IMR-90 (cell line): ENCODE results near the gene TCF3. TPM values are rescaled to one million over a fixed set of nuclear protein-coding genes. Genes with fewer than 3 reads are reported as not detected.

Experiments used
- ATAC-seq: fragments of 200-7000 bp; cut with Tn5 transposase; 2 replicates; pipeline ENCODE4 v1.9.1; 2020; ENCODE audit warnings: low read depth, mild to moderate bottlenecking, moderate library complexity
- Bru-seq: library from RNA; stranded (reverse); fragments of 400-500 nt; gene quantifications from one replicate; lab custom pipeline; 2021; lab: Mats Ljungman, UMichigan
- BruChase-seq, 2 experiments: library from RNA; stranded (reverse); fragments of 400-500 nt; gene quantifications; one replicate each; lab custom pipeline; 2021; lab: Mats Ljungman, UMichigan
- BruUV-seq: library from RNA; stranded (reverse); fragments of 400-500 nt; replicated peaks from 2 replicates; lab custom pipeline; 2021; lab: Mats Ljungman, UMichigan
- CTCF ChIA-PET: fragments of 300-600 bp; formaldehyde crosslinking; extraction: SDS; loops from one replicate; lab custom pipeline; 2021; ENCODE audit warnings: antibody characterized with exemption; lab: Yijun Ruan, JAX
- POLR2A ChIA-PET: fragments of 300-600 bp; sonication (Branson Sonifier 250); formaldehyde crosslinking; loops from one replicate; lab custom pipeline; 2022; ENCODE audit warnings: antibody characterized with exemption; ENCODE audit not compliant: unreplicated experiment; lab: Charles Lee
- DNase-seq: peaks from one replicate; pipeline ENCODE4 v3.0.0; 2013
- H2AFZ ChIP-seq: replicated peaks from 2 replicates; pipeline ENCODE3; 2013; ENCODE audit warnings: low read length, mild to moderate bottlenecking; ENCODE audit not compliant: poor library complexity
- H2AK5ac ChIP-seq: 2 replicates; pipeline ENCODE4 v1.6.1; 2013; ENCODE audit warnings: low read depth, low read length, inconsistent platforms
- H2AK9ac ChIP-seq: replicated peaks from 2 replicates; pipeline ENCODE3; 2013; ENCODE audit warnings: mild to moderate bottlenecking, low read depth, low read length, moderate library complexity; ENCODE audit not compliant: poor library complexity
- H2BK120ac ChIP-seq: 2 replicates; pipeline ENCODE4 v1.6.1; 2013; ENCODE audit warnings: low read depth, low read length, inconsistent platforms
- H2BK15ac ChIP-seq: 3 replicates; pipeline ENCODE4 v1.6.1; 2013; ENCODE audit warnings: low read depth, low read length, inconsistent platforms
- H2BK20ac ChIP-seq: 2 replicates; pipeline ENCODE4 v1.6.1; 2013; ENCODE audit warnings: low read depth, mild to moderate bottlenecking, inconsistent platforms, low read length, moderate library complexity
- H2BK5ac ChIP-seq: 2 replicates; pipeline ENCODE4 v1.6.1; 2013; ENCODE audit warnings: mild to moderate bottlenecking, low read depth, low read length, inconsistent platforms; ENCODE audit not compliant: poor library complexity, severe bottlenecking
- H3K14ac ChIP-seq: replicated peaks from 2 replicates; pipeline ENCODE4 v1.6.1; 2013; ENCODE audit warnings: low read depth, low read length, inconsistent platforms
- H3K18ac ChIP-seq: 2 replicates; pipeline ENCODE4 v1.6.1; 2013; ENCODE audit warnings: low read depth, low read length, control low read depth
- H3K23ac ChIP-seq: 2 replicates; pipeline ENCODE4 v1.6.1; 2013; ENCODE audit warnings: low read depth, low read length, inconsistent platforms
- H3K27ac ChIP-seq: 2 replicates; pipeline ENCODE4 v1.5.1; 2013; ENCODE audit warnings: mild to moderate bottlenecking, control low read depth, low read length; ENCODE audit not compliant: insufficient read depth
- H3K27me3 ChIP-seq: 2 replicates; pipeline ENCODE4 v1.6.1; 2013; ENCODE audit warnings: low read length; ENCODE audit not compliant: control insufficient read depth, insufficient read depth
- H3K36me3 ChIP-seq: 2 replicates; pipeline ENCODE4 v1.6.1; 2013; ENCODE audit warnings: low read length, mixed read lengths; ENCODE audit not compliant: control insufficient read depth, insufficient read depth
- H3K4ac ChIP-seq: 2 replicates; pipeline ENCODE4 v1.6.1; 2013; ENCODE audit warnings: low read depth, low read length, inconsistent platforms
- H3K4me1 ChIP-seq: 2 replicates; pipeline ENCODE4 v1.6.1; 2013; ENCODE audit warnings: low read length, mixed read lengths; ENCODE audit not compliant: control insufficient read depth, insufficient read depth
- H3K4me2 ChIP-seq: 2 replicates; pipeline ENCODE4 v1.6.1; 2013; ENCODE audit warnings: low read depth, mild to moderate bottlenecking, control low read depth, low read length, moderate library complexity
- H3K4me3 ChIP-seq: 2 replicates; pipeline ENCODE4 v1.5.1; 2013; ENCODE audit warnings: low read depth, mild to moderate bottlenecking, control low read depth, low read length, moderate library complexity; ENCODE audit not compliant: insufficient read depth
- H3K56ac ChIP-seq: 2 replicates; pipeline ENCODE4 v1.6.1; 2013; ENCODE audit warnings: low read length, inconsistent platforms; ENCODE audit not compliant: insufficient read depth; ENCODE audit errors: extremely low read depth
- H3K79me1 ChIP-seq, 2 experiments: 2 replicates each; pipeline ENCODE4 v1.6.1; 2013; ENCODE audit warnings: low read length in 2 of 2, inconsistent platforms in 1 of 2, low read depth in 1 of 2
- H3K9ac ChIP-seq: 2 replicates; pipeline ENCODE4 v1.6.1; 2013; ENCODE audit warnings: low read depth, low read length, control low read depth
- H3K9me1 ChIP-seq: 2 replicates; pipeline ENCODE4 v1.6.1; 2013; ENCODE audit warnings: low read length, inconsistent platforms; ENCODE audit not compliant: insufficient read depth
- H3K9me3 ChIP-seq: 2 replicates; pipeline ENCODE4 v1.6.1; 2013; ENCODE audit warnings: low read length; ENCODE audit not compliant: control insufficient read depth, insufficient read depth
- H4K20me1 ChIP-seq: 2 replicates; pipeline ENCODE4 v1.6.1; 2013; ENCODE audit warnings: low read length, inconsistent platforms; ENCODE audit not compliant: insufficient read depth
- H4K5ac ChIP-seq: 2 replicates; pipeline ENCODE4 v1.6.1; 2013; ENCODE audit warnings: mild to moderate bottlenecking, low read depth, low read length, control low read depth
- H4K8ac ChIP-seq, 2 experiments: 2 replicates each; pipeline ENCODE4 v1.6.1; 2013; ENCODE audit warnings: low read depth in 2 of 2, low read length in 2 of 2, control low read depth in 1 of 2, inconsistent platforms in 1 of 2
- H4K91ac ChIP-seq: 2 replicates; pipeline ENCODE4 v1.6.1; 2013; ENCODE audit warnings: low read depth, low read length, inconsistent platforms; ENCODE audit not compliant: insufficient read depth
- CEBPB ChIP-seq: IDR thresholded peaks from 2 replicates; pipeline ENCODE4 v1.6.1; 2012; ENCODE audit warnings: low read depth, low read length, improper control_type of control experiment
- FOS ChIP-seq: fragments of 150-350 bp; IDR thresholded peaks from 2 replicates; pipeline ENCODE4 v1.6.1; 2016; ENCODE audit warnings: low read depth, low read length
- MAFK ChIP-seq: IDR thresholded peaks from 2 replicates; pipeline ENCODE4 v1.6.1; 2012; ENCODE audit warnings: low read depth, low read length, improper control_type of control experiment
- MAZ ChIP-seq: IDR thresholded peaks from 2 replicates; pipeline ENCODE4 v1.6.1; 2012; ENCODE audit warnings: low read depth, mild to moderate bottlenecking, low read length, improper control_type of control experiment, moderate library complexity, borderline replicate concordance
- MXI1 ChIP-seq: IDR thresholded peaks from 2 replicates; pipeline ENCODE4 v1.6.1; 2012; ENCODE audit warnings: low read depth, mild to moderate bottlenecking, low read length, moderate library complexity, borderline replicate concordance
- NFE2L2 ChIP-seq: fragments of 150-350 bp; IDR thresholded peaks from 2 replicates; pipeline ENCODE4 v1.6.1; 2016; ENCODE audit warnings: low read depth, mild to moderate bottlenecking, low read length
- POLR2A ChIP-seq: IDR thresholded peaks from 2 replicates; pipeline ENCODE4 v1.6.1; 2012; ENCODE audit warnings: mild to moderate bottlenecking, low read depth, low read length
- RAD21 ChIP-seq: IDR thresholded peaks from 2 replicates; pipeline ENCODE4 v1.6.1; 2012; ENCODE audit warnings: low read length, improper control_type of control experiment
- RFX5 ChIP-seq: IDR thresholded peaks from 2 replicates; pipeline ENCODE4 v1.8.0; 2012; ENCODE audit warnings: low read depth, mild to moderate bottlenecking, low read length, moderate library complexity
- SMC3 ChIP-seq: fragments of 150-350 bp; IDR thresholded peaks from 2 replicates; pipeline ENCODE4 v1.6.1; 2016; ENCODE audit warnings: low read depth, mild to moderate bottlenecking, antibody characterized with exemption, low read length, moderate library complexity
- WGBS, 2 experiments: methylation state at CpG; one replicate each; pipeline versions ENCODE4 v1.1.5 to v1.1.7; 2013; ENCODE audit warnings: missing lambda C conversion rate in 2 of 2; ENCODE audit not compliant: insufficient read length in 1 of 2; ENCODE audit errors: extremely low coverage in 2 of 2; 5-methylcytosine and 5-hydroxymethylcytosine counted together
- dilution Hi-C: fragments of 300-500 bp; cut with HindIII; formaldehyde crosslinking; loops from one replicate; pipeline ENCODE4 v1.14.3; 2018; ENCODE audit warnings: low sequenced_read_pairs; ENCODE audit not compliant: unreplicated experiment
- in situ Hi-C: fragments of 300-500 bp; cut with MboI; formaldehyde crosslinking; loops from 3 replicates; pipeline ENCODE4 v1.14.3; 2019; ENCODE audit warnings: low sequenced_read_pairs, inconsistent platforms, mixed read lengths
- intact Hi-C: fragments of 100-400 bp; cut with micrococcal nuclease; formaldehyde crosslinking; loops from 2 replicates; pipeline ENCODE4 v1.10.0; 2022
- long read RNA-seq: library from polyadenylated mRNA; unstranded; transcript quantifications from one replicate; pipeline ENCODE4 v2.0.0, GENCODE V29; 2021; ENCODE audit not compliant: unreplicated experiment
- polyA plus RNA-seq, 3 experiments: library from polyadenylated mRNA; depleted of rRNA; stranded (reverse); fragments of >200 nt; gene quantifications; 2 replicates each; pipeline ENCODE4 v1.2.3, GENCODE V29; 2012; ENCODE audit warnings: low replicate concordance in 1 of 3
- total RNA-seq: library from RNA; depleted of rRNA; stranded (reverse); fragments of >200 nt; gene quantifications from 2 replicates; pipeline ENCODE4 v1.2.3, GENCODE V29; 2012; rRNA removed
- TF ChIP-seq, protein P1 (sequence below): fragments of 150-350 bp; IDR thresholded peaks from 2 replicates; pipeline ENCODE4 v1.6.1; 2016; ENCODE audit warnings: low read depth, mild to moderate bottlenecking, low read length, moderate library complexity, borderline replicate concordance
- TF ChIP-seq, protein P2 (sequence below): conservative IDR thresholded peaks from 2 replicates; pipeline ENCODE4 v1.5.1; 2012; ENCODE audit warnings: mild to moderate bottlenecking, low read depth, low read length, improper control_type of control experiment

Gene TCF3
- total RNA-seq (29.9 and 37.5 TPM in 2 replicates), polyA plus RNA-seq (2012; rRNA removed) (127 and 144 TPM in 2 replicates), Bru-seq, nascent RNA (percentile 72 among the genes with signal in this experiment), BruChase-seq, experiment 1, labeled RNA remaining after a 6-hour chase (percentile 86 among the genes with signal in this experiment), BruChase-seq, experiment 2, labeled RNA remaining after a 2-hour chase (percentile 80 among the genes with signal in this experiment)
- polyA plus RNA-seq (2012; cell fraction: cytosol; rRNA removed) = 84.8 and 172 TPM in 2 replicates
- polyA plus RNA-seq (2012; cell fraction: nucleus; rRNA removed; ENCODE audit: low replicate concordance) = 238 and 454 TPM in 2 replicates
- long read RNA-seq, partial matches to known transcripts = 32 of 68 reads
- long read RNA-seq, other reads (novel, unspliced or antisense) = 35 of 68 reads

- Histone ChIP-seq H3K4me1 (peaks cover 3% of the 10 kb centered on the region; the same call in 1 of the 2 replicates), H3K36me3 (peaks cover 17% of the 10 kb centered on the region; the same call in 1 of the 2 replicates), H3K23ac (peak within 1 kb of the TSS; percentile 100), H3K79me1 (peaks cover 19 to 34% of the 10 kb centered on the region in 2 experiments), H4K5ac (peak within 1 kb of the TSS; percentile 98), H2BK15ac (peak within 1 kb of the TSS; percentile 96; the same call in 1 of the 3 replicates), H4K8ac (peak within 1 kb of the TSS; percentile 85 to 100), H3K27ac (peak within 1 kb of the TSS; percentile 99), H3K27me3 (no peaks in the 10 kb centered on the region; the same call in 1 of the 2 replicates), H3K9me3 (no peaks in the 10 kb centered on the region), H4K91ac (peak within 1 kb of the TSS; percentile 100), H3K4ac (peak within 1 kb of the TSS; percentile 100), H2AK5ac (no peak within 1 kb of the TSS), H3K9me1 (no peaks in the 10 kb centered on the region), H3K4me2 (peak within 1 kb of the TSS; percentile 91), H2BK20ac (peak within 1 kb of the TSS; percentile 97), H2AK9ac (peak within 1 kb of the TSS; percentile 100), H3K18ac (peak within 1 kb of the TSS; percentile 98), H2BK5ac (peak within 1 kb of the TSS; percentile 100), H2BK120ac (peak within 1 kb of the TSS; percentile 100), H3K56ac (peak within 1 kb of the TSS; percentile 100), H4K20me1 (peaks cover 32% of the 10 kb centered on the region), H3K9ac (peak within 1 kb of the TSS; percentile 99), H3K14ac (peak within 1 kb of the TSS; percentile 98), H2AFZ (peak within 1 kb of the TSS; percentile 100), H3K4me3 (peak within 1 kb of the TSS; percentile 81)
- ATAC-seq = peak; percentile 97
- dilution Hi-C loops (no loop called here), in situ Hi-C loops (no loop called here), intact Hi-C loops (loop anchor here (1.0 kb wide), 1 partner anchor 86 kb away; no protein-coding TSS in a partner anchor)
- DNase-seq = peak; percentile 99
- no TSS peak for BruUV-seq
- ChIA-PET POLR2A (interaction anchor here (0.5 to 0.6 kb wide), 2 partner anchors 13 to 383 kb away, joined by 4 to 17 read pairs; no protein-coding TSS in a partner anchor), CTCF (interaction anchor here (0.5 to 0.7 kb wide), 2 partner anchors 74 to 129 kb away, joined by 3 to 4 read pairs; no protein-coding TSS in a partner anchor)
- 0% methylated on average over 53 of the region's 107 CpGs; no CpG with 5 or more reads in 1 of the 2 experiments for WGBS, 2 experiments
- TF ChIP-seq FOS (peak; percentile 66), CEBPB (peak; percentile 92), SMC3 (no peak), RFX5 (no peak), RAD21 (no peak), MXI1 (no peak), MAFK (no peak), NFE2L2 (no peak), POLR2A (no peak; the same call in 1 of the 2 replicates), MAZ (peak; percentile 77; the same call in 1 of the 2 replicates)
- TF ChIP-seq, protein P1, sequence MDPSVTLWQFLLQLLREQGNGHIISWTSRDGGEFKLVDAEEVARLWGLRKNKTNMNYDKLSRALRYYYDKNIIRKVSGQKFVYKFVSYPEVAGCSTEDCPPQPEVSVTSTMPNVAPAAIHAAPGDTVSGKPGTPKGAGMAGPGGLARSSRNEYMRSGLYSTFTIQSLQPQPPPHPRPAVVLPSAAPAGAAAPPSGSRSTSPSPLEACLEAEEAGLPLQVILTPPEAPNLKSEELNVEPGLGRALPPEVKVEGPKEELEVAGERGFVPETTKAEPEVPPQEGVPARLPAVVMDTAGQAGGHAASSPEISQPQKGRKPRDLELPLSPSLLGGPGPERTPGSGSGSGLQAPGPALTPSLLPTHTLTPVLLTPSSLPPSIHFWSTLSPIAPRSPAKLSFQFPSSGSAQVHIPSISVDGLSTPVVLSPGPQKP = no peak
- TF ChIP-seq, protein P2, sequence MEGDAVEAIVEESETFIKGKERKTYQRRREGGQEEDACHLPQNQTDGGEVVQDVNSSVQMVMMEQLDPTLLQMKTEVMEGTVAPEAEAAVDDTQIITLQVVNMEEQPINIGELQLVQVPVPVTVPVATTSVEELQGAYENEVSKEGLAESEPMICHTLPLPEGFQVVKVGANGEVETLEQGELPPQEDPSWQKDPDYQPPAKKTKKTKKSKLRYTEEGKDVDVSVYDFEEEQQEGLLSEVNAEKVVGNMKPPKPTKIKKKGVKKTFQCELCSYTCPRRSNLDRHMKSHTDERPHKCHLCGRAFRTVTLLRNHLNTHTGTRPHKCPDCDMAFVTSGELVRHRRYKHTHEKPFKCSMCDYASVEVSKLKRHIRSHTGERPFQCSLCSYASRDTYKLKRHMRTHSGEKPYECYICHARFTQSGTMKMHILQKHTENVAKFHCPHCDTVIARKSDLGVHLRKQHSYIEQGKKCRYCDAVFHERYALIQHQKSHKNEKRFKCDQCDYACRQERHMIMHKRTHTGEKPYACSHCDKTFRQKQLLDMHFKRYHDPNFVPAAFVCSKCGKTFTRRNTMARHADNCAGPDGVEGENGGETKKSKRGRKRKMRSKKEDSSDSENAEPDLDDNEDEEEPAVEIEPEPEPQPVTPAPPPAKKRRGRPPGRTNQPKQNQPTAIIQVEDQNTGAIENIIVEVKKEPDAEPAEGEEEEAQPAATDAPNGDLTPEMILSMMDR = no peak
Observed at GRCh38 chr19:1652471-1653299, at the start of gene TCF3. Gene TCF3, minus strand, starts transcription at chr19:1652615. Its CDS starts 2,367 bp downstream, at chr19:1650248.
